ENCODE results near the gene CHRND. TPM values are rescaled to one million over a fixed set of nuclear protein-coding genes. Genes with fewer than 3 reads are reported as not detected.

Gene CHRND
- total RNA-seq, 1 donor from 2014 or later, result not detected

DNA sequence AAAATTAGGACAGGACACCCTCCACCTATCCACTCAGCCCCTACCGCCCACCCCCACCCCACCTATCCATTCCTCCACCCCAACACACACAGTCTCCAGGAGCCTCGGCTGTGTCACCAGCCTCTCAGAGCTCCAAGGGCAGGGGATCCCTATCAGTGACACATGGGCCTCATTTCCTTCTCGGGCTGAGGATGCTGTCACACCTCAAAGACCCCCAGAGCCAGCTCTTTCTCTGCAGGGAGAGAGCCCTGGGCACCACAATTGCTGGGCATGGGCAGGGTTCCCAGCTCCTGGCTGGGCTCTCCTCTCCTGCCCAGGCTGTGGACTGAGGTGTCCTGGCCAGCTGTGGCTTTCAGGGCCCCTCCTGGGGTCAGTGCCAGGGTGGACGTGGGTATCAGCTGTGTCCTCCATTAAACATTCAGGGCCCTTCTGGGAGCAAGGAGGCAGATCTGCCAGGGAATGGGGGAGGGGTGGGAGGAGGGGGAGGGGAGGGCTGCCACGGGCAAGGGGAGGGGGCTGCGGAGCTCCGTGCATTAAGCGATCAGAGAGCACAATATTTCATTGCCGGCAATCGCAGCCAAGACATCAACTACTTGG is 24.1 kb upstream of the CHRND start:
- Histone ChIP-seq H3K36me3 (no peaks in the 10 kb centered on the region), H3K4me1 (peaks cover 9% of the 10 kb centered on the region), H3K27ac (no peak overlapping the region), H3K4me3 (no peak overlapping the region), H3K27me3 (peaks cover 38% of the 10 kb centered on the region), H3K9me3 (no peaks in the 10 kb centered on the region)
- ATAC-seq (no peak), DNase-seq (no peak)
- TF ChIP-seq, protein P1, sequence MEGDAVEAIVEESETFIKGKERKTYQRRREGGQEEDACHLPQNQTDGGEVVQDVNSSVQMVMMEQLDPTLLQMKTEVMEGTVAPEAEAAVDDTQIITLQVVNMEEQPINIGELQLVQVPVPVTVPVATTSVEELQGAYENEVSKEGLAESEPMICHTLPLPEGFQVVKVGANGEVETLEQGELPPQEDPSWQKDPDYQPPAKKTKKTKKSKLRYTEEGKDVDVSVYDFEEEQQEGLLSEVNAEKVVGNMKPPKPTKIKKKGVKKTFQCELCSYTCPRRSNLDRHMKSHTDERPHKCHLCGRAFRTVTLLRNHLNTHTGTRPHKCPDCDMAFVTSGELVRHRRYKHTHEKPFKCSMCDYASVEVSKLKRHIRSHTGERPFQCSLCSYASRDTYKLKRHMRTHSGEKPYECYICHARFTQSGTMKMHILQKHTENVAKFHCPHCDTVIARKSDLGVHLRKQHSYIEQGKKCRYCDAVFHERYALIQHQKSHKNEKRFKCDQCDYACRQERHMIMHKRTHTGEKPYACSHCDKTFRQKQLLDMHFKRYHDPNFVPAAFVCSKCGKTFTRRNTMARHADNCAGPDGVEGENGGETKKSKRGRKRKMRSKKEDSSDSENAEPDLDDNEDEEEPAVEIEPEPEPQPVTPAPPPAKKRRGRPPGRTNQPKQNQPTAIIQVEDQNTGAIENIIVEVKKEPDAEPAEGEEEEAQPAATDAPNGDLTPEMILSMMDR (IDR thresholded peaks at IDR 0.05), result no peak
- intact Hi-C loops (cut with DNase I), result no loop called here

GRCh38 chr2:232502511-232502910 is 23.4 kb upstream of the CHRND start:
- no peaks in the 10 kb centered on the region for H3K9me3 ChIP-seq
- no peaks in the 10 kb centered on the region for H3K36me3 ChIP-seq
- intact Hi-C loops (cut with DNase I), result no loop called here
- DNase-seq (no peak), ATAC-seq (no peak)
- peaks cover 44% of the 10 kb centered on the region for H3K27me3 ChIP-seq
- H3K4me1 ChIP-seq, result peaks cover 9% of the 10 kb centered on the region
- H3K27ac ChIP-seq, result no peak overlapping the region
- TF ChIP-seq, protein P1 (IDR thresholded peaks at IDR 0.05), result no peak
- H3K4me3 ChIP-seq, result no peak overlapping the region

GRCh38 chr2:232502911-232503808 is 22.8 kb upstream of the CHRND start:
- H3K4me3 ChIP-seq, result peak overlapping the region; percentile 39
- ATAC-seq (peak; percentile 7), DNase-seq (no peak)
- no peaks in the 10 kb centered on the region for H3K36me3 ChIP-seq
- no peak overlapping the region for H3K27ac ChIP-seq
- peaks cover 44% of the 10 kb centered on the region for H3K27me3 ChIP-seq
- intact Hi-C loops (cut with DNase I), result no loop called here
- H3K4me1 ChIP-seq, result peaks cover 9% of the 10 kb centered on the region
- H3K9me3 ChIP-seq, result no peaks in the 10 kb centered on the region
- TF ChIP-seq, protein P1 (IDR thresholded peaks at IDR 0.05), result no peak

- TF ChIP-seq, protein P1 (IDR thresholded peaks at IDR 0.05), result no peak
- Histone ChIP-seq H3K27me3 (peaks cover 44% of the 10 kb centered on the region), H3K4me1 (peaks cover 9% of the 10 kb centered on the region), H3K9me3 (no peaks in the 10 kb centered on the region), H3K4me3 (peak overlapping the region; percentile 39), H3K36me3 (no peaks in the 10 kb centered on the region), H3K27ac (no peak overlapping the region)
- no peak for DNase-seq
- ATAC-seq, result no peak
- intact Hi-C loops (cut with DNase I), result no loop called here
Observed at GRCh38 chr2:232503809-232504323, 22.1 kb upstream of the CHRND start.

- no peaks in the 10 kb centered on the region for H3K36me3 ChIP-seq
- ATAC-seq, result no peak
- peaks cover 9% of the 10 kb centered on the region for H3K4me1 ChIP-seq
- intact Hi-C loops (cut with DNase I), result no loop called here
- TF ChIP-seq, protein P1 (IDR thresholded peaks at IDR 0.05), result no peak
- H3K27ac ChIP-seq, result no peak overlapping the region
- H3K9me3 ChIP-seq, result no peaks in the 10 kb centered on the region
- H3K4me3 ChIP-seq, result no peak overlapping the region
- peaks cover 44% of the 10 kb centered on the region for H3K27me3 ChIP-seq
- DNase-seq, result no peak
Observed at GRCh38 chr2:232504438-232504837, 21.5 kb upstream of the CHRND start.
